H1 (cell line): ENCODE results near the gene CDC5L. TPM values are rescaled to one million over a fixed set of nuclear protein-coding genes. Genes with fewer than 3 reads are reported as not detected.

ENCODE experiments used
- CTCF ChIA-PET: fragments of 300-600 bp; sonication (Branson Sonifier 250); formaldehyde crosslinking; loops from one replicate; lab custom pipeline; 2021; ENCODE audit not compliant: partially characterized antibody; lab: Charles Lee
- POLR2A ChIA-PET: fragments of 300-600 bp; sonication (Branson Sonifier 250); formaldehyde crosslinking; loops from one replicate; lab custom pipeline; 2021; ENCODE audit warnings: inconsistent platforms; ENCODE audit not compliant: partially characterized antibody; lab: Charles Lee
- DNase-seq, 2 experiments: peaks; one replicate each; pipeline versions ENCODE4 v3.0.0 to v3.0.0-alpha.2; 2010 to 2022; ENCODE audit warnings: low spot score in 2 of 2, low read depth in 1 of 2, mixed read lengths in 1 of 2
- FAIRE-seq: peaks from 2 replicates; lab custom pipeline; 2011; peaks lifted over from hg19 to GRCh38; lab: Jason Lieb, UNC
- H2AFZ ChIP-seq: 2 replicates; pipeline ENCODE4 v1.8.1; 2012; ENCODE audit warnings: low read length, inconsistent platforms
- H2AK5ac ChIP-seq: 2 replicates; pipeline ENCODE4 v1.6.1; 2013; ENCODE audit warnings: low read depth, low read length
- H2BK120ac ChIP-seq: replicated peaks from 2 replicates; pipeline ENCODE3; 2013; ENCODE audit warnings: low read depth, low read length, inconsistent platforms
- H2BK12ac ChIP-seq: 2 replicates; pipeline ENCODE4 v1.6.1; 2013; ENCODE audit warnings: low read depth, low read length
- H2BK15ac ChIP-seq: 2 replicates; pipeline ENCODE4 v1.6.1; 2013; ENCODE audit warnings: low read length
- H2BK20ac ChIP-seq: 2 replicates; pipeline ENCODE4 v1.6.1; 2013; ENCODE audit warnings: low read length
- H2BK5ac ChIP-seq: 2 replicates; pipeline ENCODE4 v1.6.1; 2013; ENCODE audit warnings: low read depth, low read length
- H3K14ac ChIP-seq: 2 replicates; pipeline ENCODE4 v1.6.1; 2013; ENCODE audit warnings: inconsistent platforms; ENCODE audit not compliant: insufficient read length
- H3K18ac ChIP-seq: 2 replicates; pipeline ENCODE4 v1.6.1; 2013; ENCODE audit warnings: low read length; ENCODE audit errors: extremely low read depth
- H3K23ac ChIP-seq: 2 replicates; pipeline ENCODE4 v1.6.1; 2013; ENCODE audit warnings: inconsistent platforms; ENCODE audit not compliant: insufficient read length
- H3K23me2 ChIP-seq: 2 replicates; pipeline ENCODE4 v1.6.1; 2013; ENCODE audit warnings: low read depth, low read length
- H3K27ac ChIP-seq: 2 replicates; pipeline ENCODE4 v1.6.1; 2011; ENCODE audit warnings: low read depth, low read length, inconsistent platforms
- H3K27me3 ChIP-seq, 4 experiments: replicated peaks in 1 of 4; 1 replicate in 1 of 4; 2 replicates in 3 of 4; pipeline versions ENCODE4 v1.6.1 to v1.8.1; 2011 to 2013; ENCODE audit warnings: low read length in 3 of 4, mild to moderate bottlenecking in 3 of 4, inconsistent platforms in 2 of 4, mixed read lengths in 2 of 4, moderate library complexity in 1 of 4; ENCODE audit not compliant: control insufficient read depth in 3 of 4, insufficient read depth in 3 of 4; ENCODE audit errors: extremely low read depth in 1 of 4
- H3K36me3 ChIP-seq, 4 experiments: 2 replicates each; pipeline versions ENCODE4 v1.6.1 to v1.8.1; 2011 to 2013; ENCODE audit warnings: mild to moderate bottlenecking in 4 of 4, low read length in 3 of 4, moderate library complexity in 2 of 4, control low read depth in 1 of 4, inconsistent platforms in 1 of 4; ENCODE audit not compliant: insufficient read depth in 4 of 4, control insufficient read depth in 2 of 4
- H3K4ac ChIP-seq: replicated peaks from 2 replicates; pipeline ENCODE3; 2013; ENCODE audit warnings: low read length, low read depth, mixed read lengths, inconsistent platforms; ENCODE audit not compliant: insufficient read length
- H3K4me1 ChIP-seq, 4 experiments: replicated peaks in 1 of 4; 1 replicate in 1 of 4; 2 replicates in 3 of 4; pipeline versions ENCODE4 v1.6.1 to v1.8.1; 2011 to 2013; ENCODE audit warnings: low read length in 3 of 4, inconsistent platforms in 2 of 4, mixed read lengths in 1 of 4; ENCODE audit not compliant: insufficient read depth in 4 of 4, control insufficient read depth in 3 of 4
- H3K4me2 ChIP-seq, 2 experiments: 2 replicates each; pipeline versions ENCODE4 v1.6.1 to v1.8.1; 2011 to 2013; ENCODE audit warnings: low read depth in 2 of 2, low read length in 2 of 2, control low read depth in 1 of 2, inconsistent platforms in 1 of 2, mild to moderate bottlenecking in 1 of 2; ENCODE audit not compliant: insufficient read depth in 1 of 2
- H3K4me3 ChIP-seq, 4 experiments: fragments of 200-600, 300-600 bp in 1 of 4; sonication (generic), shearing (Covaris generic), sonication (Bioruptor Twin) in 1 of 4; 2 replicates each; pipeline versions ENCODE4 v1.5.1 to v1.8.1; 2011 to 2016; ENCODE audit warnings: low read length in 4 of 4, low read depth in 3 of 4, control low read depth in 2 of 4, inconsistent platforms in 2 of 4, mild to moderate bottlenecking in 2 of 4, mixed read lengths in 1 of 4, moderate library complexity in 1 of 4; ENCODE audit not compliant: insufficient read depth in 2 of 4; ENCODE audit errors: extremely low read depth in 1 of 4
- H3K56ac ChIP-seq: replicated peaks from 2 replicates; pipeline ENCODE3; 2013; ENCODE audit warnings: low read depth, mild to moderate bottlenecking, mixed read lengths, low read length, inconsistent platforms; ENCODE audit not compliant: insufficient read length
- H3K79me1 ChIP-seq: 2 replicates; pipeline ENCODE4 v1.6.1; 2013; ENCODE audit warnings: low read depth, low read length, control low read depth
- H3K79me2 ChIP-seq, 2 experiments: 2 replicates each; pipeline versions ENCODE4 v1.6.1 to v1.8.1; 2012 to 2013; ENCODE audit warnings: low read length in 2 of 2, mild to moderate bottlenecking in 2 of 2, inconsistent platforms in 1 of 2; ENCODE audit not compliant: insufficient read depth in 2 of 2, control insufficient read depth in 1 of 2
- H3K9ac ChIP-seq, 4 experiments: replicated peaks in 1 of 4; 1 replicate in 1 of 4; 2 replicates in 3 of 4; pipeline versions ENCODE4 v1.6.1 to v1.8.1; 2011 to 2013; ENCODE audit warnings: low read depth in 3 of 4, low read length in 3 of 4, control low read depth in 2 of 4, mild to moderate bottlenecking in 2 of 4, moderate library complexity in 2 of 4, inconsistent platforms in 1 of 4; ENCODE audit errors: extremely low read depth in 1 of 4
- H3K9me3 ChIP-seq, 2 experiments: 2 replicates each; pipeline versions ENCODE4 v1.6.1 to v1.8.1; 2012 to 2013; ENCODE audit warnings: mild to moderate bottlenecking in 2 of 2, moderate library complexity in 2 of 2, control low read depth in 1 of 2, inconsistent platforms in 1 of 2, low read depth in 1 of 2, low read length in 1 of 2, mixed read lengths in 1 of 2; ENCODE audit not compliant: insufficient read depth in 2 of 2
- H4K20me1 ChIP-seq, 2 experiments: replicated peaks in 1 of 2; 2 replicates each; pipeline versions ENCODE3 to v1.8.1; 2011 to 2013; ENCODE audit warnings: inconsistent platforms in 2 of 2, low read length in 2 of 2, mild to moderate bottlenecking in 1 of 2; ENCODE audit not compliant: insufficient read depth in 2 of 2, control insufficient read depth in 1 of 2
- H4K5ac ChIP-seq: 2 replicates; pipeline ENCODE4 v1.6.1; 2013; ENCODE audit warnings: low read length, low read depth, mixed read lengths, inconsistent platforms; ENCODE audit not compliant: insufficient read length
- H4K8ac ChIP-seq: 2 replicates; pipeline ENCODE4 v1.8.0; 2013; ENCODE audit warnings: mild to moderate bottlenecking, moderate library complexity, low read length, inconsistent platforms; ENCODE audit not compliant: insufficient read depth; ENCODE audit errors: extremely low read depth
- H4K91ac ChIP-seq: replicated peaks from 2 replicates; pipeline ENCODE3; 2013; ENCODE audit warnings: low read length, mixed read lengths, inconsistent platforms; ENCODE audit not compliant: insufficient read length
- KDM4A ChIP-seq: IDR thresholded peaks from one replicate; pipeline ENCODE4 v1.7.1; 2012; ENCODE audit warnings: low read depth, mild to moderate bottlenecking, moderate library complexity, low read length, inconsistent platforms; ENCODE audit not compliant: severe bottlenecking
- MAFK ChIP-seq: IDR thresholded peaks from 2 replicates; pipeline ENCODE4 v1.6.1; 2012; ENCODE audit warnings: low read depth, mild to moderate bottlenecking, improper control_type of control experiment, low read length
- NRF1 ChIP-seq: IDR thresholded peaks from 2 replicates; pipeline ENCODE4 v1.6.1; 2011; ENCODE audit warnings: mild to moderate bottlenecking, low read depth, low read length, improper control_type of control experiment
- POU5F1 ChIP-seq: IDR thresholded peaks from 2 replicates; pipeline ENCODE4 v1.6.1; 2011; ENCODE audit warnings: low read depth, mild to moderate bottlenecking, low read length, moderate library complexity
- SIN3A ChIP-seq, 2 experiments: IDR thresholded peaks in 1 of 2; conservative IDR thresholded peaks in 1 of 2; 2 replicates each; pipeline ENCODE4 v1.6.1; 2011 to 2012; ENCODE audit warnings: low read length in 2 of 2, improper control_type of control experiment in 1 of 2, low read depth in 1 of 2, mild to moderate bottlenecking in 1 of 2
- SUZ12 ChIP-seq: fragments of 200-600 bp; sonication (generic); IDR thresholded peaks from 2 replicates; pipeline ENCODE4 v1.6.1; 2012; ENCODE audit warnings: mild to moderate bottlenecking, inconsistent platforms, low read length, moderate library complexity, mixed read lengths
- TAF7 ChIP-seq: optimal IDR thresholded peaks from 2 replicates; pipeline ENCODE3; 2011; ENCODE audit warnings: low read depth, mild to moderate bottlenecking, inconsistent platforms, low read length, moderate library complexity, borderline replicate concordance
- WGBS, 2 experiments: shearing (Covaris generic) in 1 of 2; methylation state at CpG; one replicate each; pipeline versions ENCODE4 v1.1.6 to v1.1.7; 2013 to 2015; ENCODE audit warnings: low lambda C conversion rate in 2 of 2, mixed read lengths in 2 of 2, inconsistent platforms in 1 of 2, low coverage in 1 of 2, missing lambda C conversion rate in 1 of 2; ENCODE audit not compliant: insufficient replicate concordance in 2 of 2, insufficient coverage in 1 of 2, insufficient read length in 1 of 2; ENCODE audit errors: extremely low coverage in 1 of 2, missing lambda C conversion rate in 1 of 2; 5-methylcytosine and 5-hydroxymethylcytosine counted together
- polyA plus RNA-seq, 7 experiments: library from polyadenylated mRNA; depleted of rRNA in 3 of 7; stranded (reverse) in 5 of 7; unstranded in 2 of 7; fragments of >200 nt in 5 of 7; fragments of 200-250 nt in 2 of 7; gene quantifications; 1 replicate in 5 of 7; 2 replicates in 1 of 7; 4 replicates in 1 of 7; pipeline versions ENCODE4 v1.2.1 to v1.2.3, GENCODE V29; 2011 to 2013; ENCODE audit warnings: missing spikeins in 2 of 7, mixed read lengths in 2 of 7
- total RNA-seq: library from RNA; stranded (reverse); fragmentation: NEBNext Ultra II Directional; extraction: Animal tissue kit (Norgen Biotek cat#: 25700); gene quantifications from 2 replicates; pipeline ENCODE4 v1.2.1, GENCODE V29; 2021
- TF ChIP-seq, protein P1 (sequence below): IDR thresholded peaks from 2 replicates; pipeline ENCODE4 v1.6.1; 2012; ENCODE audit warnings: inconsistent platforms

The CDC5L gene
- total and polyA plus RNA-seq, 2 of the 8 experiments (the other 6 are each of a cell fraction or from before 2014, with no cell fraction given): 8.4 to 32.8 TPM

DNA sequence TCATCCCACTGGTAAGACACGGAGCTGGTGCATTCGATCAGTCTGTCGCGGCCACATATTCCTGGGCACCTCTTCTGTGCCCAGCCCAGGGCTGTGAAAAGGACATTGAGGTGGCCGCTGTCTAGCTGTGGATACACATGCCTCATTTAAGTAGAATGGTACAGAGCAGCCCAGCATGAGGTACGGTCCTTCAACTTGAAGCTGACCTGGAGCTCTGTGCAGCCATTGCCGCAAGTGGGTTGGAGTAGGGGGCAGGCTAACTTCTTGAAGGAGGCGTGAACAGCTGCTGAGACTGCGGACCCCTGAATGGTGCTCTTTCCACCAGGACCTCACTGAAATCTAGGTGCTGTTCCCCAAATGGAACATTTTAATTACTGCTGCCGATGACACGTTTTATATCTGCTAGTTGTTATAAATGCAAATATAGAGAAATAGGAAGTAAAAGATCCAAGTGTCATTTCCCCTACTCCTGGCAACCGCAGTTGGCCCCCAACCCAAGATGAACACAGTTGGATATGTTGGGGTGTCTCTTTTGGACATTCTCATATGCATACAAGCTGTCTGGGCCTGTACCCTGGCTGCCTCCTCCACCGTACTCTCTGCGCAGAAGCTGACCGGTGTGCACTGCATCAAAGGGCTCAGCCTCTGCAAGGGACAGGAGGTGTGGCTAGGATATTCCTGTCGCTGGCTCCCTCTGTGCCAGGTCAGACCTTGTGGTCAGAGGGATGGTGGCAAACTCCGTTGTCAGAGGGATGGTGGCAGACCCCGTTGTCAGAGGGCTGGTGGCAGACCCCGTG is 86.1 kb downstream of the CDC5L start:
- peak overlapping the region; percentile 7 for H4K5ac ChIP-seq
- H4K8ac ChIP-seq: peak overlapping the region; percentile 32; the same call in 1 of the 2 replicates
- no peak overlapping the region for H3K4me3 ChIP-seq
- no peak overlapping the region for H3K23ac ChIP-seq
- 0 out of 2 replicates have a peak overlapping the region, but pooled peaks have one; percentile 37 for H2AFZ ChIP-seq
- FAIRE-seq: no peak
- H3K9me3 ChIP-seq: no peaks in the 10 kb centered on the region
- H3K4ac ChIP-seq: peak overlapping the region; percentile 29
- no peak overlapping the region for H3K4me2 ChIP-seq
- peak overlapping the region; percentile 89; the same call in 1 of the 2 replicates for H3K18ac ChIP-seq
- H2BK15ac ChIP-seq: peak overlapping the region; percentile 36; the same call in 1 of the 2 replicates
- CTCF ChIA-PET: interaction anchor here (0.6 to 12.1 kb wide), 10 partner anchors 12 to 1449 kb away, joined by 3 to 135 read pairs (median 3); no protein-coding TSS in a partner anchor
- DNase-seq: no peak
- H2BK5ac ChIP-seq: peak overlapping the region; percentile 91; the same call in 1 of the 2 replicates
- H3K79me1 ChIP-seq: no peaks in the 10 kb centered on the region
- peak overlapping the region; percentile 50 for H2BK120ac ChIP-seq
- no peak for TF ChIP-seq TAF7
- no peak for TF ChIP-seq SIN3A (conservative IDR thresholded peaks at IDR 0.05 in 1 of 2, IDR thresholded peaks at IDR 0.05 in 1 of 2; ENCODE audit: low read depth in 1 of 2, low read length in 2 of 2)
- TF ChIP-seq, protein P1, sequence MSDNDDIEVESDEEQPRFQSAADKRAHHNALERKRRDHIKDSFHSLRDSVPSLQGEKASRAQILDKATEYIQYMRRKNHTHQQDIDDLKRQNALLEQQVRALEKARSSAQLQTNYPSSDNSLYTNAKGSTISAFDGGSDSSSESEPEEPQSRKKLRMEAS: no peak
- no peak for TF ChIP-seq KDM4A
- no peak for TF ChIP-seq MAFK
- no peak for TF ChIP-seq NRF1
- no peak for TF ChIP-seq POU5F1
- no peak for TF ChIP-seq SUZ12
- TF ChIP-seq, all 59 proteins: peak for 0
- POLR2A ChIA-PET: no interaction called here
- Histone ChIP-seq H4K91ac (peak overlapping the region; percentile 89), H3K9ac (no peak overlapping the region), H3K23me2 (no peaks in the 10 kb centered on the region), H2BK12ac (peak overlapping the region; percentile 95), H3K4me1 (peaks cover 0 to 17% (median 11%) of the 10 kb centered on the region in 4 experiments; a peak in 5 of 7 replicates), H2AK5ac (no peak overlapping the region; the same call in 1 of the 2 replicates), H2BK20ac (peak overlapping the region; percentile 98), H3K56ac (no peak overlapping the region), H3K27ac (no peak overlapping the region), H3K14ac (no peak overlapping the region), H4K20me1 (no peaks in the 10 kb centered on the region), H3K36me3 (no peaks in the 10 kb centered on the region), H3K79me2 (no peaks in the 10 kb centered on the region), H3K27me3 (no peaks in the 10 kb centered on the region)
- WGBS, 2 experiments: 91% methylated on average over 15 of the region's 19 CpGs; no CpG with 5 or more reads in 1 of the 2 experiments
